ENCODE data around the gene ATP10B. TPM values are rescaled to one million over a fixed set of nuclear protein-coding genes. Genes with fewer than 3 reads are reported as not detected.

ATP10B gene
- polyA plus RNA-seq, 4 donors: 0.22 to 0.69 (median 0.44) TPM

- no peak for DNase-seq (ENCODE audit: low read depth in 4 of 4, low spot score in 2 of 4)
Observed at GRCh38 chr5:160693831-160694465, 158.1 kb downstream of the ATP10B start.

GRCh38 chr5:160692271-160692670, 159.7 kb downstream of the ATP10B start:
- DNase-seq (ENCODE audit: low read depth in 4 of 4, low spot score in 2 of 4): no peak

GRCh38 chr5:160685695-160686094, 166.3 kb downstream of the ATP10B start:
- no peak for DNase-seq (ENCODE audit: low read depth in 4 of 4, low spot score in 2 of 4)

GRCh38 chr5:160685219-160685618, 166.8 kb downstream of the ATP10B start:
- no peak for DNase-seq (ENCODE audit: low read depth in 4 of 4, low spot score in 2 of 4)

- DNase-seq (ENCODE audit: low read depth in 4 of 4, low spot score in 2 of 4): no peak
Observed at GRCh38 chr5:160679567-160680309, 172.3 kb downstream of the ATP10B start.

GRCh38 chr5:160675988-160676387, 176.0 kb downstream of the ATP10B start:
- DNase-seq (ENCODE audit: low read depth in 4 of 4, low spot score in 2 of 4): no peak

GRCh38 chr5:160674901-160675300, 177.1 kb downstream of the ATP10B start:
- no peak for DNase-seq (ENCODE audit: low read depth in 4 of 4, low spot score in 2 of 4)

- no peak for DNase-seq (ENCODE audit: low read depth in 4 of 4, low spot score in 2 of 4)
Observed at GRCh38 chr5:160672521-160672920, 179.5 kb downstream of the ATP10B start.

- no peak for DNase-seq (ENCODE audit: low read depth in 4 of 4, low spot score in 2 of 4)
Observed at GRCh38 chr5:160668356-160668755, 183.7 kb downstream of the ATP10B start.

- DNase-seq (ENCODE audit: low read depth in 4 of 4, low spot score in 2 of 4): no peak
Observed at GRCh38 chr5:160667160-160667559, 184.9 kb downstream of the ATP10B start.

GRCh38 chr5:160665460-160665859, 186.6 kb downstream of the ATP10B start:
- DNase-seq (ENCODE audit: low read depth in 4 of 4, low spot score in 2 of 4): no peak

GRCh38 chr5:160660132-160660531, 191.9 kb downstream of the ATP10B start:
- no peak for DNase-seq (ENCODE audit: low read depth in 4 of 4, low spot score in 2 of 4)

- no peak for DNase-seq (ENCODE audit: low read depth in 4 of 4, low spot score in 2 of 4)
Observed at GRCh38 chr5:160657622-160658458, 194.2 kb downstream of the ATP10B start.

- DNase-seq (ENCODE audit: low read depth in 4 of 4, low spot score in 2 of 4): no peak
Observed at GRCh38 chr5:160657068-160657507, 194.9 kb downstream of the ATP10B start.

GRCh38 chr5:160655717-160656116, 196.3 kb downstream of the ATP10B start:
- DNase-seq (ENCODE audit: low read depth in 4 of 4, low spot score in 2 of 4): no peak

- DNase-seq (ENCODE audit: low read depth in 4 of 4, low spot score in 2 of 4): no peak
Observed at GRCh38 chr5:160651692-160652645, 200.0 kb downstream of the ATP10B start.

- DNase-seq (ENCODE audit: low read depth in 4 of 4, low spot score in 2 of 4): no peak
Observed at GRCh38 chr5:160649304-160649703, 202.7 kb downstream of the ATP10B start.

GRCh38 chr5:160646033-160646432, 206.0 kb downstream of the ATP10B start:
- no peak for DNase-seq (ENCODE audit: low read depth in 4 of 4, low spot score in 2 of 4)

- no peak for DNase-seq (ENCODE audit: low read depth in 4 of 4, low spot score in 2 of 4)
Observed at GRCh38 chr5:160643616-160644240, 208.3 kb downstream of the ATP10B start.

GRCh38 chr5:160641405-160641804, 210.6 kb downstream of the ATP10B start:
- DNase-seq (ENCODE audit: low read depth in 4 of 4, low spot score in 2 of 4): no peak

All from left renal cortex interstitium (tissue), 4 donors.